KMS-11 (cell line): ENCODE results near the gene PRKG1.

Experiments
- H2AFZ ChIP-seq: fragments of 200-600 bp; sonication (generic); 2 replicates; pipeline ENCODE4 v1.6.1; 2016; ENCODE audit warnings: antibody characterized with exemption, mixed run types, low read depth
- H3K27ac ChIP-seq: fragments of 200-600 bp; sonication (generic); 2 replicates; pipeline ENCODE4 v1.6.1; 2016; ENCODE audit warnings: mild to moderate bottlenecking, mixed run types
- H3K27me3 ChIP-seq: fragments of 200-600 bp; sonication (generic); 2 replicates; pipeline ENCODE4 v1.6.1; 2017; ENCODE audit warnings: mild to moderate bottlenecking, low read depth, mixed run types, moderate library complexity; ENCODE audit not compliant: insufficient read depth
- H3K36me3 ChIP-seq: fragments of 200-600 bp; sonication (generic); 2 replicates; pipeline ENCODE4 v1.6.1; 2017; ENCODE audit warnings: mild to moderate bottlenecking, mixed run types; ENCODE audit not compliant: insufficient read depth
- H3K4me1 ChIP-seq: fragments of 200-600 bp; sonication (generic); 2 replicates; pipeline ENCODE4 v1.6.1; 2016; ENCODE audit warnings: mild to moderate bottlenecking, low read depth, mixed run types; ENCODE audit not compliant: poor library complexity, severe bottlenecking
- H3K4me2 ChIP-seq: fragments of 200-600 bp; sonication (generic); 2 replicates; pipeline ENCODE4 v1.7.0; 2016; ENCODE audit warnings: mild to moderate bottlenecking, mixed run types
- H3K4me3 ChIP-seq: fragments of 200-600 bp; sonication (generic); IDR thresholded peaks from 2 replicates; pipeline ENCODE4 v1.6.1; 2017; ENCODE audit warnings: low read depth, low read length, mixed read lengths; ENCODE audit not compliant: insufficient read depth
- H3K79me2 ChIP-seq: fragments of 200-600 bp; sonication (generic); 2 replicates; pipeline ENCODE4 v1.6.1; 2016; ENCODE audit warnings: low read depth, mixed run types; ENCODE audit not compliant: insufficient read depth
- H3K9ac ChIP-seq: fragments of 200-600 bp; sonication (generic); 2 replicates; pipeline ENCODE4 v1.6.1; 2016; ENCODE audit warnings: mild to moderate bottlenecking, mixed run types
- H4K20me1 ChIP-seq: fragments of 200-600 bp; sonication (generic); 2 replicates; pipeline ENCODE4 v1.6.1; 2016; ENCODE audit warnings: mild to moderate bottlenecking, mixed run types; ENCODE audit not compliant: insufficient read depth
- CTCF ChIP-seq: fragments of 200-600 bp; sonication (generic); conservative IDR thresholded peaks from 2 replicates; pipeline ENCODE4 v1.6.1; 2017; ENCODE audit warnings: low read depth, mild to moderate bottlenecking, antibody characterized with exemption, low read length, moderate library complexity, mixed read lengths

PRKG1 gene

DNA sequence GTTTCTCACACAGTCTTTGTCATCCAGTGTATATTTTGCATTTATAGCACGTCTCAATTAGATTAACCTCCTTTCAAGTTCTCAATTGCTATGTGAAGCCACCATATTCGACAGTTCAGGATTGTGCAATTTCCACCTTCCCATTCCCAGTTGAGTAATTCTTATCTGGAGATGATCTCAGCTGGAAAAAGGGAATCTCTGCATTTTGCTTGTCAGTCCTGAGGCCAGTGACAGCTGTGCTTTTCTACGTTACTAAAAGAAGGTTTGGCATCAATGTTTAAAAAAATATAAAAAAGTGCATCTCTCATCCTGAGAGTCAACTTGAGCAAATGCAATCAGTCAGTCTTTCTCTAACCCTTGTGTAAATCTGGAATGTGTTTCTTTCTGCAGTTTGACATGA is 247.7 kb downstream of the PRKG1 start:
- Histone ChIP-seq H3K4me1 (no peaks in the 10 kb centered on the region), H3K79me2 (no peaks in the 10 kb centered on the region), H3K27ac (no peak overlapping the region), H3K27me3 (no peaks in the 10 kb centered on the region), H3K4me2 (no peak overlapping the region), H4K20me1 (no peaks in the 10 kb centered on the region), H3K36me3 (no peaks in the 10 kb centered on the region), H3K9ac (no peak overlapping the region), H2AFZ (no peak overlapping the region), H3K4me3 (no peak overlapping the region)
- TF ChIP-seq CTCF = no peak

- H3K36me3 ChIP-seq = no peaks in the 10 kb centered on the region
- no peak for TF ChIP-seq CTCF
- H3K79me2 ChIP-seq = no peaks in the 10 kb centered on the region
- no peak overlapping the region for H3K4me2 ChIP-seq
- H3K4me3 ChIP-seq = no peak overlapping the region
- no peaks in the 10 kb centered on the region for H4K20me1 ChIP-seq
- no peak overlapping the region for H3K27ac ChIP-seq
- no peak overlapping the region for H3K9ac ChIP-seq
- H3K27me3 ChIP-seq = no peaks in the 10 kb centered on the region
- H3K4me1 ChIP-seq = no peaks in the 10 kb centered on the region
- no peak overlapping the region for H2AFZ ChIP-seq
Observed at GRCh38 chr10:51325649-51326048, 251.4 kb downstream of the PRKG1 start.

- Histone ChIP-seq H3K4me2 (no peak overlapping the region), H3K4me1 (no peaks in the 10 kb centered on the region), H2AFZ (no peak overlapping the region), H3K79me2 (no peaks in the 10 kb centered on the region), H3K9ac (no peak overlapping the region), H3K4me3 (no peak overlapping the region), H3K36me3 (no peaks in the 10 kb centered on the region), H4K20me1 (no peaks in the 10 kb centered on the region), H3K27me3 (no peaks in the 10 kb centered on the region), H3K27ac (no peak overlapping the region)
- TF ChIP-seq CTCF = no peak
Observed at GRCh38 chr10:51326174-51326573, 251.9 kb downstream of the PRKG1 start.

DNA sequence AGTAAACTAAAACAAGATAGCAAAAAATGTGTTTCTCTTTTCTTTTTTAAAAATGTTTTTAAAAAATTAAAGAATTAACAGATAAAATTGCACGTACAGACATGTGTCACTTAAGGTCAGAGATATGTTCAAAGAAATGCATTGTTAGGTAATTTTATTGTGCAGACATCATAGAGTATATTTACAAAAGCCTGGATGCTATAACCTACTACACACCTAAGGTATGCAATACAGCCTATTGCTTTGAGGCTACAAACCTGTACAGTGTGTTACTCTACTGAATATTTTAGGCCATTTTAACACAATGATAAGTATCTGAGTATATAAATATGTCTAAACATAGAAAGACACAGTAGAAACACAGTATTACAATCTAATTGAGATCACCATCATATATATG is 253.1 kb downstream of the PRKG1 start:
- Histone ChIP-seq H3K4me2 (no peak overlapping the region), H4K20me1 (no peaks in the 10 kb centered on the region), H3K27ac (no peak overlapping the region), H3K4me3 (no peak overlapping the region), H3K79me2 (no peaks in the 10 kb centered on the region), H2AFZ (no peak overlapping the region), H3K4me1 (no peaks in the 10 kb centered on the region), H3K9ac (no peak overlapping the region), H3K36me3 (no peaks in the 10 kb centered on the region), H3K27me3 (no peaks in the 10 kb centered on the region)
- no peak for TF ChIP-seq CTCF

DNA sequence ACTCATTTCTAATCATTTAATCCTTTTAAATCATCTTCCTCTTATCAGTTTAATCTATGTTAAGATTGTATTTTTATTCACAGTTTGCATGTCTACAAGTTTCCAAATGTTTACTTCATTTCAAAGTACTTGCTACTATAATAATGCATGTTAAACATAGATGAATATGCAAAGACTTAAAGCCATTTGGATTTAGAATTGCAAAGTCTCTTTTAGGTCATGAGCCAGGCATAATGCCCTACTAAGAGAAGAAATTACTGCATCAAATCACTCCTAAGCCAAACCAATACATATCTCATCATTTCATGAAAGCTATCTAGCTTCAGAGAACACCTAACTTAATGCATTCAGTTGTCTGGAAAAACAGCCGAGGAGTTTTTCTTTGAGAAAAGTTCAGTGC is 266.1 kb downstream of the PRKG1 start:
- Histone ChIP-seq H2AFZ (no peak overlapping the region), H3K9ac (no peak overlapping the region), H3K79me2 (no peaks in the 10 kb centered on the region), H3K4me2 (no peak overlapping the region), H3K36me3 (no peaks in the 10 kb centered on the region), H3K27me3 (no peaks in the 10 kb centered on the region), H4K20me1 (no peaks in the 10 kb centered on the region), H3K4me1 (no peaks in the 10 kb centered on the region), H3K27ac (no peak overlapping the region), H3K4me3 (no peak overlapping the region)
- TF ChIP-seq CTCF = no peak
